ENCODE data around the gene HS2ST1. TPM values are rescaled to one million over a fixed set of nuclear protein-coding genes. Genes with fewer than 3 reads are reported as not detected.

HS2ST1 gene
- total RNA-seq, 2 donors from 2014 or later: 6.3 to 12.2 TPM

DNA sequence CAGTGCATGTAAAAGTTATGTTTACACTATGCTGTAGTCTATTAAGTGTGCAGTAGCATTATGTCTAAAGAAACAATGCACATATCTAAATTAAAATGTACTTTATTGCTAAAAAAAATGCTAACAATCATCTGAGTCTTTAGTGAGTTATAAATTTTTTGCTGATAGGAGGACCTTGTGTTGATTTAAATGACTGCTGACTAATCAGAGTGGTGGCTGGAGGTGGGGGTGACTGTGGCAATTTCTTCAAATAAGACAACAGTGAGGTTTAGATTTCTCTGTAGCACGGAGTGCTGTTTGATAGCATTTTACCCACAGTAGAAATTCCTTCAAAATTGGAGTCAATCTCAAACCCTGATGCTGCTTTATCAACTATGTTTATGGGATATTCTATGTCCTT, 37.0 kb downstream of the HS2ST1 start:
- ATAC-seq (no peak), DNase-seq (no peak)
- Histone ChIP-seq H3K9me3 (no peaks in the 10 kb centered on the region), H3K27me3 (no peaks in the 10 kb centered on the region), H3K36me3 (replicated peaks in 1 of 2; ENCODE audit: insufficient read depth in 1 of 2, low read depth in 2 of 2) (no peaks in the 10 kb centered on the region), H3K4me1 (peaks cover 3% of the 10 kb centered on the region), H3K4me3 (no peak overlapping the region), H3K27ac (no peak overlapping the region)
- TF ChIP-seq POLR2A (IDR thresholded peaks at IDR 0.05): no peak
- WGBS, 2 donors: 40 to 44% methylated on average over 1 of the region's 1 CpG
- intact Hi-C loops (cut with DNase I): no loop called here

DNA sequence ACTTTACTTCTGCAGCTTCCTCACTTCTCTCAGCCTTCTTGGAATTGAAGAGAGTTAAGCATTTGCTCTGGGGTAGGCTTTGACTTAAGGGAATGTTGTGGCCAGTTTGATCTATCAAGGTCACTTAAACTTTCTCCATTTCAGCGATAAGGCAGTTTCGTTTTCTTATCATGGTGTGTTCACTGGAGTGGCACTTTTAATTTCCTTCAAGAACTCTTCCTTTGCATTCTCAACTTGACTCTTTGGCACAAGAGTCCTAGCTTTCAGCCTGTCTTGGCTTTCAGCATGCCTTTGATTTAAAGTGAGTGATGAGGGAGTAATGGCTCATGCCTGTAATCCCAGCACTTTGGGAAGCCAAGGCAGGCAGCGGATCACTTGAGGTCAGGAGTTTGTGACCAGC, 38.7 kb downstream of the HS2ST1 start:
- intact Hi-C loops (cut with DNase I): no loop called here
- Histone ChIP-seq H3K9me3 (no peaks in the 10 kb centered on the region), H3K27me3 (no peaks in the 10 kb centered on the region), H3K36me3 (replicated peaks in 1 of 2; ENCODE audit: insufficient read depth in 1 of 2, low read depth in 2 of 2) (no peaks in the 10 kb centered on the region), H3K4me3 (no peak overlapping the region), H3K4me1 (peaks cover 3% of the 10 kb centered on the region), H3K27ac (no peak overlapping the region)
- DNase-seq: no peak
- WGBS, 2 donors: 48 to 52% methylated on average over 3 of the region's 3 CpGs
- no peak for ATAC-seq
- TF ChIP-seq, protein P1, sequence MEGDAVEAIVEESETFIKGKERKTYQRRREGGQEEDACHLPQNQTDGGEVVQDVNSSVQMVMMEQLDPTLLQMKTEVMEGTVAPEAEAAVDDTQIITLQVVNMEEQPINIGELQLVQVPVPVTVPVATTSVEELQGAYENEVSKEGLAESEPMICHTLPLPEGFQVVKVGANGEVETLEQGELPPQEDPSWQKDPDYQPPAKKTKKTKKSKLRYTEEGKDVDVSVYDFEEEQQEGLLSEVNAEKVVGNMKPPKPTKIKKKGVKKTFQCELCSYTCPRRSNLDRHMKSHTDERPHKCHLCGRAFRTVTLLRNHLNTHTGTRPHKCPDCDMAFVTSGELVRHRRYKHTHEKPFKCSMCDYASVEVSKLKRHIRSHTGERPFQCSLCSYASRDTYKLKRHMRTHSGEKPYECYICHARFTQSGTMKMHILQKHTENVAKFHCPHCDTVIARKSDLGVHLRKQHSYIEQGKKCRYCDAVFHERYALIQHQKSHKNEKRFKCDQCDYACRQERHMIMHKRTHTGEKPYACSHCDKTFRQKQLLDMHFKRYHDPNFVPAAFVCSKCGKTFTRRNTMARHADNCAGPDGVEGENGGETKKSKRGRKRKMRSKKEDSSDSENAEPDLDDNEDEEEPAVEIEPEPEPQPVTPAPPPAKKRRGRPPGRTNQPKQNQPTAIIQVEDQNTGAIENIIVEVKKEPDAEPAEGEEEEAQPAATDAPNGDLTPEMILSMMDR (IDR thresholded peaks at IDR 0.05): no peak
- TF ChIP-seq POLR2A (IDR thresholded peaks at IDR 0.05): no peak

DNA sequence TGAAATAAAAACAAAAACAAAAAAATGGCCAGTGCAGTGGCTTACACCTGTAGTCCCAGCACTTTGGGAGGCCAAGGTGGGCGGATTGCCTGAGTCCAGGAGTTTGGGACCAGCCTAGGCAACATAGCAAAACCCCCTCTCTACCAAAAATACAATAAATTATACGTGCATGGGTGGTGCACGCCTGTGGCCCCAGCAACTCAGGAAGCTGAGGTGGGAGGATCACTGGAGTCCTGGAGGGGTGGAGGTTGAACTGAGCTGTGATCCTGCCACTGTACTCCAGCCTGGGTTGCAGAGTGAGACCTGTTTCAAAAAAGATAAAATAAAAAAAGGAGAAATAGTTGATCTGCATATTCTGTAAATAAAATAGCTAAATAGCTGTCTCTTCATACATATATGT, 41.2 kb downstream of the HS2ST1 start:
- Histone ChIP-seq H3K27ac (no peak overlapping the region), H3K36me3 (replicated peaks in 1 of 2; ENCODE audit: insufficient read depth in 1 of 2, low read depth in 2 of 2) (no peaks in the 10 kb centered on the region), H3K4me3 (no peak overlapping the region), H3K4me1 (peaks cover 3% of the 10 kb centered on the region), H3K27me3 (no peaks in the 10 kb centered on the region), H3K9me3 (no peaks in the 10 kb centered on the region)
- intact Hi-C loops (cut with DNase I): no loop called here
- DNase-seq (no peak), ATAC-seq (no peak)
- TF ChIP-seq POLR2A (IDR thresholded peaks at IDR 0.05): no peak
- TF ChIP-seq, protein P1 (IDR thresholded peaks at IDR 0.05): no peak
- WGBS, 2 donors: 92 to 97% methylated on average over 3 of the region's 3 CpGs

DNA sequence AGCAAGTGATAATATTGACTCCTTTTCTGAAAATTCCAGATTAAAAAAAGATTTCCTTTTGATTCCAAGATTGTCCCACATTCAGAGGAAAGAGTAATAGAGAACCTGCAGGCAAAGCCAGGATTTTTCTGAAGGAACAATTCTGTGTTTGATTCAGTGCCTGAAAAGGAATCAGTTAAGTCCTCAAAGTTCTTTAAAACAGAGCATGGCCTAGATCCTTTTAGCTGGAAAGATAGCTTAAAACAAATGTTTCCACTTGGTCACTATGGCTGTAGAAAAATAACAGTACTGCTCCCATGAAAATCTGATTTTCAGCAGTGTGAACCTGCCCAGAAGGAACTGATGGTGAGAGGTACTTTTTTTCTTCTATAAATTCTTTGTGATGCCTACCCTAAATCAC, 41.8 kb downstream of the HS2ST1 start:
- DNase-seq: no peak
- Histone ChIP-seq H3K27ac (no peak overlapping the region), H3K27me3 (no peaks in the 10 kb centered on the region), H3K9me3 (no peaks in the 10 kb centered on the region), H3K36me3 (replicated peaks in 1 of 2; ENCODE audit: insufficient read depth in 1 of 2, low read depth in 2 of 2) (no peaks in the 10 kb centered on the region), H3K4me1 (peaks cover 3% of the 10 kb centered on the region), H3K4me3 (no peak overlapping the region)
- ATAC-seq: no peak
- TF ChIP-seq, protein P1 (IDR thresholded peaks at IDR 0.05): no peak
- intact Hi-C loops (cut with DNase I): no loop called here

DNA sequence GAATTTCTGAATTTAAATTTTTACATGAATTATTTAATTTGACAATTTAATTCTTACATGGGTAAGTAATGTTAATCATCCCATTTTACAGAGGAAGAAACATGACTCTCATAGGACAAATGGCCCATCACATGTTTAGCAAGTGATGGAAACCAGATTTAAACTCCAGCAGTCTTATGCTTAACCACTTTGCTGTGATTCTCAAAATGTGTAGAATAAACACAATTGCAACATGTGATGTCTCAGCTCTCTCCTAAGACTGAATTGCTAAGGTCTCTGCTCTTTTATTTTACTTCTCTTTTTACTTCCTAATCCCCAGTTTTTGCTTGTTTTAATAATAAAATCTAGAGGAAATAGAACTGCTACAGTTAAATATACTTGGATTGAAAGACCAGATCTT, 42.8 kb downstream of the HS2ST1 start:
- peaks cover 3% of the 10 kb centered on the region for H3K4me1 ChIP-seq
- no peak for ATAC-seq
- H3K9me3 ChIP-seq: no peaks in the 10 kb centered on the region
- intact Hi-C loops (cut with DNase I): no loop called here
- no peak for DNase-seq
- no peak for TF ChIP-seq POLR2A (IDR thresholded peaks at IDR 0.05)
- TF ChIP-seq, protein P1 (IDR thresholded peaks at IDR 0.05): no peak
- no peak overlapping the region for H3K27ac ChIP-seq
- no peaks in the 10 kb centered on the region for H3K27me3 ChIP-seq
- H3K4me3 ChIP-seq: no peak overlapping the region
- H3K36me3 ChIP-seq (replicated peaks in 1 of 2; ENCODE audit: insufficient read depth in 1 of 2, low read depth in 2 of 2): no peaks in the 10 kb centered on the region

All from body of pancreas (tissue), 4 donors.